HepG2 (cell line): Measurements from ENCODE around the gene DHX16. TPM values are rescaled to one million over a fixed set of nuclear protein-coding genes. Genes with fewer than 3 reads are reported as not detected.
A peak's percentile ranks its signal among the peaks of the same experiment; 100 is the strongest.

Experiments
- HBP1 ChIP-seq: IDR thresholded peaks from 2 replicates; pipeline ENCODE4 v1.6.1; 2016; ENCODE audit warnings: low read depth, control low read depth
- HINFP ChIP-seq: sonication (generic); formaldehyde crosslinking; IDR thresholded peaks from 2 replicates; pipeline ENCODE4 v1.4.0; 2020; ENCODE audit warnings: low read depth, mild to moderate bottlenecking, missing genetic modification reagents
- HOXA5 ChIP-seq: sonication (generic); formaldehyde crosslinking; IDR thresholded peaks from 2 replicates; pipeline ENCODE4 v1.4.0; 2020; ENCODE audit warnings: missing genetic modification reagents
- KDM4B ChIP-seq: sonication (generic); formaldehyde crosslinking; IDR thresholded peaks from 2 replicates; pipeline ENCODE4 v1.4.0; 2020; ENCODE audit warnings: missing genetic modification reagents
- NFKBIZ ChIP-seq: IDR thresholded peaks from 2 replicates; pipeline ENCODE4 v1.6.1; 2018; ENCODE audit warnings: missing genetic modification reagents, missing compliant biosample characterization
- SIN3A ChIP-seq: IDR thresholded peaks from 2 replicates; pipeline ENCODE4 v1.6.1; 2011; ENCODE audit warnings: low read depth, mild to moderate bottlenecking, control low read depth, low read length, borderline replicate concordance
- SOX5 ChIP-seq: IDR thresholded peaks from 2 replicates; pipeline ENCODE4 v1.6.1; 2016; ENCODE audit warnings: borderline replicate concordance
- ZBTB7B ChIP-seq: sonication (generic); formaldehyde crosslinking; IDR thresholded peaks from 2 replicates; pipeline ENCODE4 v1.4.0; 2020; ENCODE audit warnings: missing genetic modification reagents
- ZNF33A ChIP-seq: sonication (generic); formaldehyde crosslinking; IDR thresholded peaks from 2 replicates; pipeline ENCODE4 v1.5.1; 2020; ENCODE audit warnings: missing genetic modification reagents, mild to moderate bottlenecking, moderate library complexity, borderline replicate concordance
- ZNF383 ChIP-seq: sonication (generic); formaldehyde crosslinking; IDR thresholded peaks from 2 replicates; pipeline ENCODE4 v1.4.0; 2020; ENCODE audit warnings: missing genetic modification reagents, mild to moderate bottlenecking, borderline replicate concordance
- ZNF530 ChIP-seq: sonication (generic); formaldehyde crosslinking; IDR thresholded peaks from 2 replicates; pipeline ENCODE4 v1.5.0; 2020; ENCODE audit warnings: low read depth, mild to moderate bottlenecking, missing genetic modification reagents
- ZNF547 ChIP-seq: sonication (generic); formaldehyde crosslinking; IDR thresholded peaks from 2 replicates; pipeline ENCODE4 v1.5.1; 2020; ENCODE audit warnings: mild to moderate bottlenecking, missing genetic modification reagents
- ZNF713 ChIP-seq: sonication (generic); formaldehyde crosslinking; IDR thresholded peaks from 2 replicates; pipeline ENCODE4 v1.4.0; 2020; ENCODE audit warnings: mild to moderate bottlenecking, missing genetic modification reagents
- ZZZ3 ChIP-seq: sonication (generic); formaldehyde crosslinking; IDR thresholded peaks from 2 replicates; pipeline ENCODE4 v1.4.0; 2020; ENCODE audit warnings: missing genetic modification reagents, mild to moderate bottlenecking, borderline replicate concordance
- polyA plus RNA-seq, 8 experiments: library from polyadenylated mRNA; depleted of rRNA in 3 of 8; stranded (reverse) in 7 of 8; unstranded in 1 of 8; fragments of >200 nt; fragmentation: Illumina TruSeq in 4 of 8; extraction: Trizol in 4 of 8; gene quantifications; 2 replicates each; pipeline versions ENCODE4 v1.2.1 to v1.2.3, GENCODE V29; 2011 to 2016; ENCODE audit warnings: low read depth in 4 of 8, missing spikeins in 1 of 8, mixed read lengths in 1 of 8; ENCODE audit not compliant: insufficient read depth in 1 of 8
- total RNA-seq, 5 experiments: library from RNA; depleted of rRNA; stranded (reverse); fragments of >200 nt; fragmentation: Illumina TruSeq; extraction: Trizol; gene quantifications; 2 replicates each; pipeline ENCODE4 v1.2.3, GENCODE V29; 2016; ENCODE audit warnings: low read depth in 1 of 5
- TF ChIP-seq, protein P1 (sequence below): sonication (generic); formaldehyde crosslinking; IDR thresholded peaks from 2 replicates; pipeline ENCODE4 v1.4.0; 2020; ENCODE audit warnings: mild to moderate bottlenecking, missing genetic modification reagents
- TF ChIP-seq, protein P2 (sequence below): IDR thresholded peaks from 2 replicates; pipeline ENCODE4 v1.6.1; 2016; ENCODE audit warnings: missing genetic modification reagents, missing compliant biosample characterization
- TF ChIP-seq, protein P3 (sequence below): sonication (generic); formaldehyde crosslinking; IDR thresholded peaks from 2 replicates; pipeline ENCODE4 v1.8.0; 2022; ENCODE audit warnings: missing genetic modification reagents, mild to moderate bottlenecking, borderline replicate concordance
- TF ChIP-seq, protein P4 (sequence below): sonication (generic); formaldehyde crosslinking; IDR thresholded peaks from 2 replicates; pipeline ENCODE4 v1.4.0; 2020; ENCODE audit warnings: missing genetic modification reagents

Gene DHX16
- total and polyA plus RNA-seq, 2 of the 13 experiments (the other 11 are each of a cell fraction or from before 2014, with no cell fraction given) = 57.0 to 58.5 TPM

GRCh38 chr6:30614843-30615218 lies 58.0 kb downstream of the DHX16 start (continued):
- TF ChIP-seq NFKBIZ (CRISPR knock-in tag) (no peak), ZNF547 (CRISPR knock-in tag) (no peak), HINFP (0 out of 2 replicates have a peak, but pooled peaks have one; percentile 5), ZNF33A (no peak), ZNF530 (no peak), ZZZ3 (CRISPR knock-in tag) (no peak), SOX5 (CRISPR knock-in tag) (peak; percentile 32; the same call in 1 of the 2 replicates), ZNF383 (CRISPR knock-in tag) (no peak), HOXA5 (no peak), ZBTB7B (CRISPR knock-in tag) (no peak), KDM4B (CRISPR knock-in tag) (peak; percentile 34; the same call in 1 of the 2 replicates), SIN3A (0 out of 2 replicates have a peak, but pooled peaks have one; percentile 32), ZNF713 (CRISPR knock-in tag) (no peak), HBP1 (CRISPR knock-in tag) (peak; percentile 27; the same call in 1 of the 2 replicates)
- TF ChIP-seq, protein P1, sequence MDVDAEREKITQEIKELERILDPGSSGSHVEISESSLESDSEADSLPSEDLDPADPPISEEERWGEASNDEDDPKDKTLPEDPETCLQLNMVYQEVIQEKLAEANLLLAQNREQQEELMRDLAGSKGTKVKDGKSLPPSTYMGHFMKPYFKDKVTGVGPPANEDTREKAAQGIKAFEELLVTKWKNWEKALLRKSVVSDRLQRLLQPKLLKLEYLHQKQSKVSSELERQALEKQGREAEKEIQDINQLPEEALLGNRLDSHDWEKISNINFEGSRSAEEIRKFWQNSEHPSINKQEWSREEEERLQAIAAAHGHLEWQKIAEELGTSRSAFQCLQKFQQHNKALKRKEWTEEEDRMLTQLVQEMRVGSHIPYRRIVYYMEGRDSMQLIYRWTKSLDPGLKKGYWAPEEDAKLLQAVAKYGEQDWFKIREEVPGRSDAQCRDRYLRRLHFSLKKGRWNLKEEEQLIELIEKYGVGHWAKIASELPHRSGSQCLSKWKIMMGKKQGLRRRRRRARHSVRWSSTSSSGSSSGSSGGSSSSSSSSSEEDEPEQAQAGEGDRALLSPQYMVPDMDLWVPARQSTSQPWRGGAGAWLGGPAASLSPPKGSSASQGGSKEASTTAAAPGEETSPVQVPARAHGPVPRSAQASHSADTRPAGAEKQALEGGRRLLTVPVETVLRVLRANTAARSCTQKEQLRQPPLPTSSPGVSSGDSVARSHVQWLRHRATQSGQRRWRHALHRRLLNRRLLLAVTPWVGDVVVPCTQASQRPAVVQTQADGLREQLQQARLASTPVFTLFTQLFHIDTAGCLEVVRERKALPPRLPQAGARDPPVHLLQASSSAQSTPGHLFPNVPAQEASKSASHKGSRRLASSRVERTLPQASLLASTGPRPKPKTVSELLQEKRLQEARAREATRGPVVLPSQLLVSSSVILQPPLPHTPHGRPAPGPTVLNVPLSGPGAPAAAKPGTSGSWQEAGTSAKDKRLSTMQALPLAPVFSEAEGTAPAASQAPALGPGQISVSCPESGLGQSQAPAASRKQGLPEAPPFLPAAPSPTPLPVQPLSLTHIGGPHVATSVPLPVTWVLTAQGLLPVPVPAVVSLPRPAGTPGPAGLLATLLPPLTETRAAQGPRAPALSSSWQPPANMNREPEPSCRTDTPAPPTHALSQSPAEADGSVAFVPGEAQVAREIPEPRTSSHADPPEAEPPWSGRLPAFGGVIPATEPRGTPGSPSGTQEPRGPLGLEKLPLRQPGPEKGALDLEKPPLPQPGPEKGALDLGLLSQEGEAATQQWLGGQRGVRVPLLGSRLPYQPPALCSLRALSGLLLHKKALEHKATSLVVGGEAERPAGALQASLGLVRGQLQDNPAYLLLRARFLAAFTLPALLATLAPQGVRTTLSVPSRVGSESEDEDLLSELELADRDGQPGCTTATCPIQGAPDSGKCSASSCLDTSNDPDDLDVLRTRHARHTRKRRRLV (CRISPR knock-in tag) = 0 out of 2 replicates have a peak, but pooled peaks have one; percentile 44
- TF ChIP-seq, protein P2, sequence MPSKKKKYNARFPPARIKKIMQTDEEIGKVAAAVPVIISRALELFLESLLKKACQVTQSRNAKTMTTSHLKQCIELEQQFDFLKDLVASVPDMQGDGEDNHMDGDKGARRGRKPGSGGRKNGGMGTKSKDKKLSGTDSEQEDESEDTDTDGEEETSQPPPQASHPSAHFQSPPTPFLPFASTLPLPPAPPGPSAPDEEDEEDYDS (CRISPR knock-in tag) = peak; percentile 93
- TF ChIP-seq, protein P3, sequence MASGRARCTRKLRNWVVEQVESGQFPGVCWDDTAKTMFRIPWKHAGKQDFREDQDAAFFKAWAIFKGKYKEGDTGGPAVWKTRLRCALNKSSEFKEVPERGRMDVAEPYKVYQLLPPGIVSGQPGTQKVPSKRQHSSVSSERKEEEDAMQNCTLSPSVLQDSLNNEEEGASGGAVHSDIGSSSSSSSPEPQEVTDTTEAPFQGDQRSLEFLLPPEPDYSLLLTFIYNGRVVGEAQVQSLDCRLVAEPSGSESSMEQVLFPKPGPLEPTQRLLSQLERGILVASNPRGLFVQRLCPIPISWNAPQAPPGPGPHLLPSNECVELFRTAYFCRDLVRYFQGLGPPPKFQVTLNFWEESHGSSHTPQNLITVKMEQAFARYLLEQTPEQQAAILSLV (CRISPR knock-in tag) = no peak
- TF ChIP-seq, protein P4, sequence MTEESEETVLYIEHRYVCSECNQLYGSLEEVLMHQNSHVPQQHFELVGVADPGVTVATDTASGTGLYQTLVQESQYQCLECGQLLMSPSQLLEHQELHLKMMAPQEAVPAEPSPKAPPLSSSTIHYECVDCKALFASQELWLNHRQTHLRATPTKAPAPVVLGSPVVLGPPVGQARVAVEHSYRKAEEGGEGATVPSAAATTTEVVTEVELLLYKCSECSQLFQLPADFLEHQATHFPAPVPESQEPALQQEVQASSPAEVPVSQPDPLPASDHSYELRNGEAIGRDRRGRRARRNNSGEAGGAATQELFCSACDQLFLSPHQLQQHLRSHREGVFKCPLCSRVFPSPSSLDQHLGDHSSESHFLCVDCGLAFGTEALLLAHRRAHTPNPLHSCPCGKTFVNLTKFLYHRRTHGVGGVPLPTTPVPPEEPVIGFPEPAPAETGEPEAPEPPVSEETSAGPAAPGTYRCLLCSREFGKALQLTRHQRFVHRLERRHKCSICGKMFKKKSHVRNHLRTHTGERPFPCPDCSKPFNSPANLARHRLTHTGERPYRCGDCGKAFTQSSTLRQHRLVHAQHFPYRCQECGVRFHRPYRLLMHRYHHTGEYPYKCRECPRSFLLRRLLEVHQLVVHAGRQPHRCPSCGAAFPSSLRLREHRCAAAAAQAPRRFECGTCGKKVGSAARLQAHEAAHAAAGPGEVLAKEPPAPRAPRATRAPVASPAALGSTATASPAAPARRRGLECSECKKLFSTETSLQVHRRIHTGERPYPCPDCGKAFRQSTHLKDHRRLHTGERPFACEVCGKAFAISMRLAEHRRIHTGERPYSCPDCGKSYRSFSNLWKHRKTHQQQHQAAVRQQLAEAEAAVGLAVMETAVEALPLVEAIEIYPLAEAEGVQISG (CRISPR knock-in tag) = peak; percentile 70
